Fibroblast of villous mesenchyme (primary cell): ENCODE measurements around the gene PLPP1. TPM values are rescaled to one million over a fixed set of nuclear protein-coding genes. Genes with fewer than 3 reads are reported as not detected.
A peak's percentile ranks its signal among the peaks of the same experiment; 100 is the strongest.

Experiments used
- DNase-seq: peaks from one replicate; pipeline ENCODE4 v3.0.0-alpha.2; 2010; ENCODE audit warnings: low read depth
- H3K4me3 ChIP-seq: 2 replicates; pipeline ENCODE4 v1.5.1; 2011; ENCODE audit warnings: low read depth, mild to moderate bottlenecking, low read length
- total RNA-seq: library from RNA; depleted of rRNA; stranded (reverse); fragments of >200 nt; gene quantifications from 2 replicates; pipeline ENCODE4 v1.2.3, GENCODE V29; 2012
- TF ChIP-seq, protein P1 (sequence below): IDR thresholded peaks from 2 replicates; pipeline ENCODE4 v1.5.1; 2012; ENCODE audit warnings: low read depth, mild to moderate bottlenecking, low read length; ENCODE audit not compliant: insufficient read depth

The PLPP1 gene
- total RNA-seq, 1 donor = 97.6 TPM

DNA sequence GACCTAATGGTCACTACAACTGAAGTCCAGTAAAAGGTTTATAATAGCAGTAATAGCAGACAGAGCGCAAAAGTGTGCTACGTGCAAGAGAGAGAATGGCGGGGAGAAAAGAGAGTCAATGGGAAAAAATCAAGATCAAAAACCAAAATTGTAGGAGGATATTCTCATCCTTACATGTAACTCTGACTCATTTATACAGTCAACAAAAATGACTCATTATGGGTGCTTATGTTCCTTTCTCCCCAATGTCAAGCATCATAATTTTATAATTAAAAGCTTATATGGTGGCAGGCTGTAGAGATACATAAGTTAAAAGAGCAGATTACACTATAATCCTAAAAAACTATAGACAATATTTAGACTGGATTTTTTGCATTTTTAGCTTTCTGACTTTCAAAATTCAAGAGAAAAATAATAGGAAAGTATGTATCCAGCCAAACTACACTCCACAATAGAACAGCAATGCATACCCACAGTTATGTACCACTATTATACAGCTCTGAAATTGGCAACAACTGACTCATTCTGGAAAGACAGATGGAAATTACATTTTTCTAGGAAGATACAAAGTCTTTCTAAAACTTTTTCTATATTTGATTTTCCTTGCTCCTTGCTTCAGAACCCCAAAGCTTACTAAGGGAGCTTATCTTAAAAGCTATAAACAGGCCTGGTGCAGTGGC is 78.4 kb downstream of the PLPP1 start:
- TF ChIP-seq, protein P1, sequence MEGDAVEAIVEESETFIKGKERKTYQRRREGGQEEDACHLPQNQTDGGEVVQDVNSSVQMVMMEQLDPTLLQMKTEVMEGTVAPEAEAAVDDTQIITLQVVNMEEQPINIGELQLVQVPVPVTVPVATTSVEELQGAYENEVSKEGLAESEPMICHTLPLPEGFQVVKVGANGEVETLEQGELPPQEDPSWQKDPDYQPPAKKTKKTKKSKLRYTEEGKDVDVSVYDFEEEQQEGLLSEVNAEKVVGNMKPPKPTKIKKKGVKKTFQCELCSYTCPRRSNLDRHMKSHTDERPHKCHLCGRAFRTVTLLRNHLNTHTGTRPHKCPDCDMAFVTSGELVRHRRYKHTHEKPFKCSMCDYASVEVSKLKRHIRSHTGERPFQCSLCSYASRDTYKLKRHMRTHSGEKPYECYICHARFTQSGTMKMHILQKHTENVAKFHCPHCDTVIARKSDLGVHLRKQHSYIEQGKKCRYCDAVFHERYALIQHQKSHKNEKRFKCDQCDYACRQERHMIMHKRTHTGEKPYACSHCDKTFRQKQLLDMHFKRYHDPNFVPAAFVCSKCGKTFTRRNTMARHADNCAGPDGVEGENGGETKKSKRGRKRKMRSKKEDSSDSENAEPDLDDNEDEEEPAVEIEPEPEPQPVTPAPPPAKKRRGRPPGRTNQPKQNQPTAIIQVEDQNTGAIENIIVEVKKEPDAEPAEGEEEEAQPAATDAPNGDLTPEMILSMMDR = no peak
- peak; percentile 40 for DNase-seq
- H3K4me3 ChIP-seq = no peak overlapping the region

DNA sequence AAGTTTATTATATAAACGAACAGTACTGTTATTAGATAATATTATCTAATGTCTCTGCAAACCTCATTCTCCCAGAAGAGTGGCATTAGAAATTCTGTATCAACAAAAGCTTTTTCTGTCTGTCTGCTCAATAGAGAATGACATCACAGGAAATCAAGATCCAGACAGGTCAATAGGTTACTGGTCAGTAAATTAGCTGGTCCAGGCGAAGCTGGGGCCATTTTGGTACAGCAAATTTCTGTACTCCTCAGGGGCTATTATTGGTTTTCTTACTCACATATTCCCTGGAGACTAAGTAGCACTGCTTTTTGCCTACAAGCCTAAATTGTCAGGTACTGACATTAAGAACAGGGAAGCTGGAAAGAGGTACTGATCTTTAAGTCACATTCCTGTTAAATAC is 80.5 kb downstream of the PLPP1 start:
- no peak for DNase-seq
- TF ChIP-seq, protein P1 = no peak

DNA sequence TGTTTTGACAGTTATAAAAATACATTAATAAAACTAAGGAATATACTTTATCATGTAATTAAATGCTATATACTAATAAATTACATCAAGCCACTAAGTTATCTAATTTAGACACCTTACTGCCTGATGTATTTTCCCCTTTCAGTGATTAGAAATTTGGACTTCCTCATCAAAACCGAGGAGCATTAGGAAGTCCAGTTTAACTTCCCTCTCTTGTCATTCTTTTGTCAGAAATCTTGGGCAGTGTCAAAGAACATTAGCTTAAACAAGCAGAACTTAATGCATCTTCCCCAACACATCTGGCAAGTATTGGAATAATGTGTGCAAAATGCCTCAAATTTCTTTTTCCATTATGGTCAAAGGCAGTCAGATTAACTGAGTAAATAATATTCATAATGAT is 81.6 kb downstream of the PLPP1 start:
- TF ChIP-seq, protein P1 = no peak
- no peak for DNase-seq
- H3K4me3 ChIP-seq = no peak overlapping the region

More for the DNA sequence above, 80.5 kb downstream of the PLPP1 start:
- no peak overlapping the region for H3K4me3 ChIP-seq

DNA sequence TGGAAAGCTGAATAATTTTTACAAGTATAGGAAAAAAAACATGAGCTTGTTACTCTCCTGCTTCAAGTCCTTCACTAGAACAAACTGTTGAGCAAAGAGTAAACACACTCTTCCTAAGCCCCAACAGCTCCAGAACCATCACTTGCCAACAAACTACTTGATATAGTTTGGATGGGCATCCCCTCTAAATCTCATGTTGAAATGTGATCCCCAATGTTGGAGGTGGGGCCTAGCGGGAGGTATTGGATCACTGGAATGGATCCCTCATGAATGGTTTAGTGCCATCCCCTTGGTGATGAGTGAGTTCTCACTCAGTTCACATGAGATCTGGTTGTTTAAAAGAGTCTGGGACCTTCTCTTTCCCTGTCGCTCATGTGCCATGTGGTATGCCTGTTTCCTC is 82.8 kb downstream of the PLPP1 start:
- TF ChIP-seq, protein P1 = no peak
- no peak for DNase-seq
- H3K4me3 ChIP-seq = no peak overlapping the region

DNA sequence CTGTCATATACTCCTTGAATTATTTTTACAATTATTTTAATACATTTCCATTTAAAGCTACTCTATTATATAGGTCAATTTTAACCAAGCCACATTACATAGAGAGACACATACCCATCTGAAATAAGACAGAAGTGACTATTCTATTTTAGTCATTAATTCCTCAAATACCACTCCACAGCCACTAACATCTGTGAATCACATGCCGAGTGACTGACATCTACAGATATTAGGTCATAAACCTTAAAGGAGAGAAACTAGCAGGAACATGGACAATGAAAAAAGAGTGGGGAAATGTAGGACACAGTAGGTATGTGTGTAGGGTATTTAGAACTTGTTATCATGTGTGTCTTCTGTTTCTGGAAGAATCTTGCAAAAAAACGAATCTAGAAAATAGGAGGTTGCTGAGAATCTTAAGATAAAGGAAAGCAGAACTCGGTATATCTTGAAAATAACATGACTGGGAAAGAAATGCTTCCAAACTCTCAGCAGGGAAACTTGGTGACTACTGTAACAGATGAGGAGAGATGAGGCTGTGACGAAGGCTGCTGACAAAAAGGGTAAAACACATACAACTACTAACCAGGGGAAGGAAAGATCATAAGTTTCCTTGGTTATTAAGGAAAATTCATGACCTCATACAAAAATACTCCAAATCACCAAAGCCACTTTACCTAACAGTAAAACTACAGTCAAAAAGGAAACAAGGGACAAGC is 84.6 kb downstream of the PLPP1 start:
- peak; percentile 36 for DNase-seq
- no peak overlapping the region for H3K4me3 ChIP-seq
- TF ChIP-seq, protein P1 = no peak

DNA sequence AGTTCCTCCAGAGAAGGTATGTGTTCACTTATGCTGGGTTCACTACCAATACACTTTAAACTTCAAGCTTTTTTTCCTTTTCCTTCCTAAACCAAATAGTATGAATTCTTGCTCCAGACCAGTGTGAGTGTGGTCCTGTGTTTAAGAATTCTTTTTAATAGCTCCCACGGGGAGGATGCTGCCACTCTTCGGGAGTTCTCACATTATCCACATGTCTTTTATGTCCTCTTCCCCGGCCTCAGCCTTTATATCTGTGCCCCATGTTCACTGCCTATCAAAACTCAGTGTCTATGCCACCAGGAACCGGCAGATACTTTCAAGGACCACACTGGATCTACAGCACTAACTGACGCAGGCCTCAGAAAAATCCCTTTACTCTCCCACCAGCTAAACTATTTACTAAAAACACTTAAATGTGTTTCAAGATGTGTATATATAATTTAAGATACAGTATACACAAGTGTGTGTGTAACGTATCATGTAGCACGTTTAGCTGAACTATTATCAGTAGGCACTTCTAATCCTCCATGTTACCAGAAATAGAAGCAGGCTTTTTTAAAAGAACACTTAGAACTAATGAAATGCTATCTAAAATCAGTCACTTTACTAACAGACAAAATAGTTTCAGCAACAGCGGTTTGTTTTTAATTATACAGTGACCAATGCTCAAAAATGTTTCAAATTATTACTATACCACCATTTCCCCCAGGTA is 88.0 kb downstream of the PLPP1 start:
- TF ChIP-seq, protein P1 = no peak
- no peak for DNase-seq
- H3K4me3 ChIP-seq = no peak overlapping the region
